ENCODE results near the gene TBL1X. TPM values are rescaled to one million over a fixed set of nuclear protein-coding genes. Genes with fewer than 3 reads are reported as not detected.

TBL1X gene
- total and polyA plus RNA-seq, 12 donors, result 5.0 to 256 (median 28.1) TPM

GRCh38 chrX:9605484-9605883 is 140.6 kb downstream of the TBL1X start:
- DNase-seq, result no peak
- H3K27me3 ChIP-seq, result no peaks in the 10 kb centered on the region
- H3K9me3 ChIP-seq (replicated peaks in 1 of 3), result no peaks in the 10 kb centered on the region
- no peaks in the 10 kb centered on the region for H3K36me3 ChIP-seq (replicated peaks in 1 of 2)
- no peak overlapping the region for H3K27ac ChIP-seq
- intact Hi-C loops (cut with DNase I), result no loop called here
- no peak for TF ChIP-seq CTCF (IDR thresholded peaks at IDR 0.05)
- no peak for TF ChIP-seq POLR2A (IDR thresholded peaks at IDR 0.05)
- H3K4me3 ChIP-seq, result no peak overlapping the region
- H3K4me1 ChIP-seq (replicated peaks in 1 of 2), result no peaks in the 10 kb centered on the region

- WGBS, 4 donors, result 43 to 80% (median 73%) methylated on average over 3 to 7 of the region's 7 CpGs
- TF ChIP-seq CTCF (IDR thresholded peaks at IDR 0.05) (no peak), POLR2A (IDR thresholded peaks at IDR 0.05) (no peak)
- Histone ChIP-seq H3K4me1 (replicated peaks in 1 of 2) (no peaks in the 10 kb centered on the region), H3K27ac (no peak overlapping the region), H3K4me3 (no peak overlapping the region), H3K27me3 (no peaks in the 10 kb centered on the region), H3K36me3 (replicated peaks in 1 of 2) (no peaks in the 10 kb centered on the region), H3K9me3 (replicated peaks in 1 of 3) (no peaks in the 10 kb centered on the region)
- intact Hi-C loops (cut with DNase I), result no loop called here
- DNase-seq, result no peak
Observed at GRCh38 chrX:9606971-9607370, 142.1 kb downstream of the TBL1X start.

- no peaks in the 10 kb centered on the region for H3K9me3 ChIP-seq (replicated peaks in 1 of 3)
- H3K4me1 ChIP-seq (replicated peaks in 1 of 2), result no peaks in the 10 kb centered on the region
- DNase-seq, result no peak
- intact Hi-C loops (cut with DNase I), result no loop called here
- no peak overlapping the region for H3K27ac ChIP-seq
- no peaks in the 10 kb centered on the region for H3K36me3 ChIP-seq (replicated peaks in 1 of 2)
- no peaks in the 10 kb centered on the region for H3K27me3 ChIP-seq
- no peak overlapping the region for H3K4me3 ChIP-seq
- TF ChIP-seq CTCF (IDR thresholded peaks at IDR 0.05) (no peak), POLR2A (IDR thresholded peaks at IDR 0.05) (no peak)
- 83 to 89% (median 87%) methylated on average over 3 to 7 of the region's 7 CpGs for WGBS, 4 donors
Observed at GRCh38 chrX:9609499-9609898, 144.6 kb downstream of the TBL1X start.

GRCh38 chrX:9609987-9610386 is 145.1 kb downstream of the TBL1X start:
- TF ChIP-seq CTCF (IDR thresholded peaks at IDR 0.05) (no peak), POLR2A (IDR thresholded peaks at IDR 0.05) (no peak)
- Histone ChIP-seq H3K27me3 (no peaks in the 10 kb centered on the region), H3K4me1 (replicated peaks in 1 of 2) (no peaks in the 10 kb centered on the region), H3K4me3 (no peak overlapping the region), H3K36me3 (replicated peaks in 1 of 2) (no peaks in the 10 kb centered on the region), H3K9me3 (replicated peaks in 1 of 3) (no peaks in the 10 kb centered on the region), H3K27ac (no peak overlapping the region)
- 74 to 100% (median 88%) methylated on average over 1 to 3 of the region's 3 CpGs for WGBS, 4 donors
- DNase-seq, result no peak
- intact Hi-C loops (cut with DNase I), result no loop called here

Data from adrenal gland (tissue), 12 donors.